ENCODE measurements around the gene SMURF1. TPM values are rescaled to one million over a fixed set of nuclear protein-coding genes. Genes with fewer than 3 reads are reported as not detected.

Gene SMURF1
- total RNA-seq, 2 experiments from 2014 or later, result 30.0 to 32.4 TPM

DNA sequence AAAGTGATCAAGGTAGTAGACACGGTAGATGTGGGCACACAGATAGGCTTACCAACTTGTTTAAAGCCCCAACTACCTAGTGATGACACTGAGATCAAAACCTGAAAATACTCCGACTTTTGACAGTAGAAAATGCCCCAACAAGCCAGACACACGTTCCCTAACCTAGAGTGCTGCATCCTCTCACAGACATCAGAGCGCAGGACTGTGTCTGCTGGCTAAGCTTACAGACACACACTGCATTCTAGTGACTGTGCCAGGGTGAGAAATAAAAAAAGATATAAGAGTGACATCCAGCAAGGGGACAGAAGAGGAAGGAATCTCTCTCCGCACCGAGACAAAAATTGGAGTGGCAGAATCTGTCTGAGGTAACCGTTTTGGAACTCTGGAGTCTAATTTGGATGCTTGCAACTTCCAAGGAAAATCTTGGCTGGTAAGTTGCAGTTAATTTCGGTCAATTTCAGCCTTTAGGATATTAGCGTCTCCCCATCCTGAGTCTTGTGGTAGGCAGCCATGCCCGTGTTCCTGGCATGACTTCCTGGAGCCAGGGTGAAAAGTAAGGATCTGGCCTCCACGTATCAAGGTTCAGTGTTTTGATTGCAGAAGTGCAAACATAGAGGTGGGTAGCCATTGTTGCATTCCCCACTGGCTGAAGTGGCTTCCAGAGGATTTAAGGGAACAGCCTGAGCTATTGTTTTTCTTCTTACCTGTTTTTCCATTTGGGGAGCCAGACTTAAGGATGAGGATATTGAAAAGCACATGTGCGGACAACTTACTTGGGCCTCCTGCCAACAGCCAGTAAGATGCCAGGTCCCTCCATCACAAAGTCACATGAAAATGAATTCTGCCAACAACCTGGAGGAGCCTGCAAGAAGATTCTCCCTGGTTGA lies 124.1 kb downstream of the SMURF1 start:
- Histone ChIP-seq H3K4me3 (ENCODE audit: low read length) (no peak overlapping the region), H3K36me3 (ENCODE audit: insufficient read depth, low read length) (peaks cover 27% of the 10 kb centered on the region), H3K9me3 (ENCODE audit: control insufficient read depth in 1 of 2, insufficient read depth in 1 of 2, low read length in 2 of 2) (no peaks in the 10 kb centered on the region), H3K4me1 (ENCODE audit: insufficient read depth, low read length) (no peaks in the 10 kb centered on the region), H3K27me3 (ENCODE audit: control insufficient read depth in 1 of 2, insufficient read depth in 2 of 2, low read length in 2 of 2) (no peaks in the 10 kb centered on the region), H3K27ac (ENCODE audit: low read depth in 1 of 2, low read length in 2 of 2) (no peak overlapping the region)
- no peak for ATAC-seq (ENCODE audit: poor library complexity)
- ChIA-PET POLR2A (no interaction called here), CTCF (no interaction called here)
- Mint-ChIP-seq H3K9me3 (no peaks in the 10 kb centered on the region), H3K36me3 (ENCODE audit: low read depth) (peaks cover 79% of the 10 kb centered on the region), H3K4me3 (no peak overlapping the region), H3K27me3 (no peaks in the 10 kb centered on the region), H3K27ac (no peak overlapping the region), H3K4me1 (ENCODE audit: low read depth) (peaks cover 6% of the 10 kb centered on the region)
- DNase-seq, result peak in 1 of 14 experiments; percentile 4
- intact Hi-C loops (cut with DNase I, micrococcal nuclease), result no loop called here
- TF ChIP-seq, protein P1, sequence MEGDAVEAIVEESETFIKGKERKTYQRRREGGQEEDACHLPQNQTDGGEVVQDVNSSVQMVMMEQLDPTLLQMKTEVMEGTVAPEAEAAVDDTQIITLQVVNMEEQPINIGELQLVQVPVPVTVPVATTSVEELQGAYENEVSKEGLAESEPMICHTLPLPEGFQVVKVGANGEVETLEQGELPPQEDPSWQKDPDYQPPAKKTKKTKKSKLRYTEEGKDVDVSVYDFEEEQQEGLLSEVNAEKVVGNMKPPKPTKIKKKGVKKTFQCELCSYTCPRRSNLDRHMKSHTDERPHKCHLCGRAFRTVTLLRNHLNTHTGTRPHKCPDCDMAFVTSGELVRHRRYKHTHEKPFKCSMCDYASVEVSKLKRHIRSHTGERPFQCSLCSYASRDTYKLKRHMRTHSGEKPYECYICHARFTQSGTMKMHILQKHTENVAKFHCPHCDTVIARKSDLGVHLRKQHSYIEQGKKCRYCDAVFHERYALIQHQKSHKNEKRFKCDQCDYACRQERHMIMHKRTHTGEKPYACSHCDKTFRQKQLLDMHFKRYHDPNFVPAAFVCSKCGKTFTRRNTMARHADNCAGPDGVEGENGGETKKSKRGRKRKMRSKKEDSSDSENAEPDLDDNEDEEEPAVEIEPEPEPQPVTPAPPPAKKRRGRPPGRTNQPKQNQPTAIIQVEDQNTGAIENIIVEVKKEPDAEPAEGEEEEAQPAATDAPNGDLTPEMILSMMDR (IDR thresholded peaks at IDR 0.05), result no peak

DNA sequence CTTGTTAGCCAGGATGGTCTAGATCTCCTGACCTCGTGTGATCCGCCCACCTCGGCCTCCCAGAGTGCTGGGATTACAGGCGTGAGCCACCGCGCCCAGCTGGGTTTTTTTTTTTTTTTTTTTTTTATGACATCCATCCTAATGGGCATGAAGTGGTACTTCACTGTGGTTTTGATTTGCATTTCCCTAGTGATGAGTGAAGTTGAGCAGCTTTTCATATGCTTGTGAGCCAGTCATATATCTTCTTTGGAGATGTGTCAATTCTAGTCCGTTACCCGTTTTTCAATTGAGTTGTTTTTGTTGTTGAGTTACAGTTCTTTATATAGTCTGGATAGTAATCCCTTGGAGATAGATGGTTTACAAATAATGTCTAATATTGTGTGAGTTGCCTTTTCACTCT lies 127.7 kb downstream of the SMURF1 start:
- no peaks in the 10 kb centered on the region for H3K27me3 ChIP-seq (ENCODE audit: control insufficient read depth in 1 of 2, insufficient read depth in 2 of 2, low read length in 2 of 2)
- no peaks in the 10 kb centered on the region for H3K4me1 Mint-ChIP-seq (ENCODE audit: low read depth)
- ATAC-seq (ENCODE audit: poor library complexity), result no peak
- no peaks in the 10 kb centered on the region for H3K27me3 Mint-ChIP-seq
- TF ChIP-seq, protein P1 (IDR thresholded peaks at IDR 0.05), result no peak
- no peak overlapping the region for H3K4me3 ChIP-seq (ENCODE audit: low read length)
- H3K36me3 Mint-ChIP-seq (ENCODE audit: low read depth), result peaks cover 88% of the 10 kb centered on the region
- H3K9me3 ChIP-seq (ENCODE audit: control insufficient read depth in 1 of 2, insufficient read depth in 1 of 2, low read length in 2 of 2), result no peaks in the 10 kb centered on the region
- POLR2A ChIA-PET, result interaction anchor here (0.6 kb wide), 1 partner anchor 8 kb away, joined by 3 read pairs; no protein-coding TSS in a partner anchor
- intact Hi-C loops (cut with DNase I, micrococcal nuclease), result no loop called here
- H3K4me3 Mint-ChIP-seq, result no peak overlapping the region
- H3K36me3 ChIP-seq (ENCODE audit: insufficient read depth, low read length), result peaks cover 63% of the 10 kb centered on the region
- H3K4me1 ChIP-seq (ENCODE audit: insufficient read depth, low read length), result no peaks in the 10 kb centered on the region
- H3K27ac Mint-ChIP-seq, result no peak overlapping the region
- no peak for DNase-seq
- CTCF ChIA-PET, result no interaction called here
- no peak overlapping the region for H3K27ac ChIP-seq (ENCODE audit: low read depth in 1 of 2, low read length in 2 of 2)
- no peaks in the 10 kb centered on the region for H3K9me3 Mint-ChIP-seq

DNA sequence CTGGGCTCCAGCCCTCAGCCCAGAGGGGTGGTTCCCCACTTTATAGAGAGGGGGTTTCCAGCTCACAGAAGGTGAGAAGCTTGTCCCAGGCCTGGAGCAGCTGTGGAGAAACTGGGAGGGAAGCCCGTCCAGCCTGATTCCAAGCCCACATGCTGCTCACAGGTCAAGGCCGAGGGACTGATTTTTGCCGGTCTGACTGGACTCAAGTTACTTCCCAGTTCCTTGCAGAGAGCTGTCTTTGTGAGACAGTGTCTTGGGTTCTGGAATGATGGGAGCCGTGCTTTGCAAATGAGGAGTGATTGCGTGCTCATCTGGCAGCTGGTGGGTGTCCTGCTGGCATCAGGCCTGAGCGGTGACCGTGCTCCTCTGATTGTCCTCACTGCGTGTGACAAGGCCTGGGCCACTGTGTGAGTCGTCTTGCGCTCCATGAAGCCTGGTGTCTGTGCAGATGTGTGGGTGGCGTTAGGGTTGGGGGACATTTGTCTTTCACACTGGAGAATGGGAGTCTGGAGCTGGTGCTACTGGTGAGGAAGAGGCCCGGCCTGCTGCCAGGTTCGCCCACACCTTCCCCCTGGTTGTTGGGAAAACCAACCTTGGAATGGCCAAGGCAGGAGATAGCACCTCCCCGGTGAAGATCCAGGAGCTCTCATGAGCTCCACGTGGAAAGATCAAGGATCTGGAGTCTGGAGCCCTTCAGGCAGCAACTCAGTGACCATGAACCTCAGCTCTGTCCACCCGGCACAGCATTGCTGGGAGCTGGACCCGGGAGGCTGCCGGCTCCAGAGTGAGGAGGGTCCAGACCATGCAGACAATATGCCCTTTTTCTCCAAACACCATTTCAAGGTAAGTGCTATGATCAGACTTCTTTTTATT lies 129.6 kb downstream of the SMURF1 start:
- POLR2A ChIA-PET, result interaction anchor here (0.7 kb wide), 1 partner anchor 12 kb away, joined by 5 read pairs; no protein-coding TSS in a partner anchor
- no peak overlapping the region for H3K27ac Mint-ChIP-seq
- H3K4me1 ChIP-seq (ENCODE audit: insufficient read depth, low read length), result no peaks in the 10 kb centered on the region
- ATAC-seq (ENCODE audit: poor library complexity) (no peak), DNase-seq (peak in 1 of 14 experiments; percentile 14)
- no peak overlapping the region for H3K27ac ChIP-seq (ENCODE audit: low read depth in 1 of 2, low read length in 2 of 2)
- no peaks in the 10 kb centered on the region for H3K9me3 Mint-ChIP-seq
- H3K9me3 ChIP-seq (ENCODE audit: control insufficient read depth in 1 of 2, insufficient read depth in 1 of 2, low read length in 2 of 2), result no peaks in the 10 kb centered on the region
- intact Hi-C loops (cut with DNase I, micrococcal nuclease), result no loop called here
- CTCF ChIA-PET, result no interaction called here
- H3K27me3 Mint-ChIP-seq, result no peaks in the 10 kb centered on the region
- H3K36me3 ChIP-seq (ENCODE audit: insufficient read depth, low read length), result peaks cover 66% of the 10 kb centered on the region
- H3K4me1 Mint-ChIP-seq (ENCODE audit: low read depth), result no peaks in the 10 kb centered on the region
- TF ChIP-seq, protein P1 (IDR thresholded peaks at IDR 0.05), result no peak
- H3K36me3 Mint-ChIP-seq (ENCODE audit: low read depth), result peaks cover 83% of the 10 kb centered on the region
- no peak overlapping the region for H3K4me3 Mint-ChIP-seq
- H3K27me3 ChIP-seq (ENCODE audit: control insufficient read depth in 1 of 2, insufficient read depth in 2 of 2, low read length in 2 of 2), result no peaks in the 10 kb centered on the region
- H3K4me3 ChIP-seq (ENCODE audit: low read length), result no peak overlapping the region

All from CD4-positive, alpha-beta T cell (primary cell).